Hepatocyte (in vitro differentiated cells): ENCODE data around the gene DOC2A. TPM values are rescaled to one million over a fixed set of nuclear protein-coding genes. Genes with fewer than 3 reads are reported as not detected.

Source experiments
- DNase-seq: peaks from one replicate; pipeline ENCODE4 v3.0.0-alpha.2; 2016; ENCODE audit warnings: low spot score
- H2AFZ ChIP-seq: fragments of 200-600 bp; sonication (generic); 2 replicates; pipeline ENCODE4 v1.6.0; 2016; ENCODE audit warnings: antibody characterized with exemption, mild to moderate bottlenecking
- H3K27ac ChIP-seq: fragments of 200-600 bp; sonication (generic); 2 replicates; pipeline ENCODE4 v1.5.1; 2016; ENCODE audit warnings: mild to moderate bottlenecking
- H3K27me3 ChIP-seq: fragments of 200-600 bp; sonication (generic); 2 replicates; pipeline ENCODE4 v1.6.1; 2016
- H3K36me3 ChIP-seq: fragments of 200-600 bp; sonication (generic); replicated peaks from 2 replicates; pipeline ENCODE4 v1.5.1; 2016; ENCODE audit warnings: low read depth; ENCODE audit not compliant: insufficient read depth
- H3K4me1 ChIP-seq: fragments of 200-600 bp; sonication (generic); 2 replicates; pipeline ENCODE4 v1.5.1; 2016; ENCODE audit warnings: mild to moderate bottlenecking, moderate library complexity; ENCODE audit not compliant: insufficient read depth
- H3K4me2 ChIP-seq: fragments of 200-600 bp; sonication (generic); 2 replicates; pipeline ENCODE4 v1.6.0; 2016
- H3K4me3 ChIP-seq: fragments of 200-600 bp; sonication (generic); 2 replicates; pipeline ENCODE4 v1.5.1; 2016; ENCODE audit warnings: mild to moderate bottlenecking
- H3K79me2 ChIP-seq: fragments of 200-600 bp; sonication (generic); 2 replicates; pipeline ENCODE4 v1.6.0; 2017; ENCODE audit warnings: mild to moderate bottlenecking
- H3K9me2 ChIP-seq: fragments of 200-600 bp; sonication (generic); replicated peaks from 2 replicates; pipeline ENCODE4 v1.6.0; 2017; ENCODE audit warnings: mild to moderate bottlenecking; ENCODE audit not compliant: insufficient read depth
- H3K9me3 ChIP-seq: fragments of 200-600 bp; sonication (generic); 2 replicates; pipeline ENCODE4 v1.5.1; 2016; ENCODE audit warnings: low read depth, mild to moderate bottlenecking
- H4K20me1 ChIP-seq: fragments of 200-600 bp; sonication (generic); 2 replicates; pipeline ENCODE4 v1.6.0; 2016; ENCODE audit warnings: mild to moderate bottlenecking; ENCODE audit not compliant: insufficient read depth, poor library complexity, severe bottlenecking
- CTCF ChIP-seq: fragments of 200-600 bp; sonication (generic); IDR thresholded peaks from 2 replicates; pipeline ENCODE4 v1.5.1; 2016; ENCODE audit warnings: antibody characterized with exemption, mild to moderate bottlenecking; ENCODE audit not compliant: poor library complexity
- EZH2 ChIP-seq: fragments of 200-600 bp; sonication (generic); IDR thresholded peaks from 2 replicates; pipeline ENCODE4 v1.6.1; 2016; ENCODE audit warnings: antibody characterized with exemption, mild to moderate bottlenecking, borderline replicate concordance
- EZH2phosphoT487 ChIP-seq: fragments of 200-600 bp; sonication (generic); IDR thresholded peaks from one replicate; pipeline ENCODE4 v1.6.1; 2018; ENCODE audit warnings: antibody characterized with exemption, mild to moderate bottlenecking, low read depth, moderate library complexity; ENCODE audit not compliant: unreplicated experiment, severe bottlenecking
- WGBS: methylation state at CpG from one replicate; pipeline ENCODE4 v1.1.6; 2016; ENCODE audit warnings: low lambda C conversion rate; ENCODE audit errors: missing lambda C conversion rate; 5-methylcytosine and 5-hydroxymethylcytosine counted together
- polyA plus RNA-seq: library from polyadenylated mRNA; unstranded; fragments of >200 nt; fragmentation: Nextera tagmentation; extraction: Ambion mirVana; gene quantifications from 2 replicates; pipeline ENCODE4 v1.2.1, GENCODE V29; 2016
- total RNA-seq: library from RNA; depleted of rRNA; stranded (reverse); fragments of >200 nt; gene quantifications from 2 replicates; pipeline ENCODE4 v1.2.3, GENCODE V29; 2014

The DOC2A gene
- total and polyA plus RNA-seq, 2 experiments from 2014 or later, result 6.9 to 13.0 TPM

GRCh38 chr16:29994600-29995323, 16.1 kb downstream of the DOC2A start:
- Histone ChIP-seq H3K9me2 (no peaks in the 10 kb centered on the region), H2AFZ (peak overlapping the region; percentile 93), H3K4me1 (peaks cover 15% of the 10 kb centered on the region), H3K36me3 (no peaks in the 10 kb centered on the region), H3K4me3 (peak overlapping the region; percentile 56), H3K4me2 (peak overlapping the region; percentile 86), H3K79me2 (peaks cover 10% of the 10 kb centered on the region), H3K27ac (peak overlapping the region; percentile 94), H4K20me1 (no peaks in the 10 kb centered on the region), H3K9me3 (no peaks in the 10 kb centered on the region), H3K27me3 (no peaks in the 10 kb centered on the region)
- TF ChIP-seq EZH2 (no peak), CTCF (no peak), EZH2phosphoT487 (no peak)
- DNase-seq, result no peak
- 24% methylated on average over 23 of the region's 24 CpGs for WGBS

GRCh38 chr16:29993903-29994599, 16.8 kb downstream of the DOC2A start:
- 94% methylated on average over 9 of the region's 9 CpGs for WGBS
- no peaks in the 10 kb centered on the region for H3K9me3 ChIP-seq
- H2AFZ ChIP-seq, result no peak overlapping the region
- H3K9me2 ChIP-seq, result no peaks in the 10 kb centered on the region
- no peaks in the 10 kb centered on the region for H3K36me3 ChIP-seq
- H3K27me3 ChIP-seq, result no peaks in the 10 kb centered on the region
- peak overlapping the region; percentile 94 for H3K27ac ChIP-seq
- no peaks in the 10 kb centered on the region for H4K20me1 ChIP-seq
- peaks cover 10% of the 10 kb centered on the region for H3K79me2 ChIP-seq
- no peak for DNase-seq
- TF ChIP-seq CTCF, result no peak
- no peak for TF ChIP-seq EZH2
- TF ChIP-seq EZH2phosphoT487, result no peak
- H3K4me1 ChIP-seq, result peaks cover 15% of the 10 kb centered on the region
- peak overlapping the region; percentile 86 for H3K4me2 ChIP-seq
- no peak overlapping the region for H3K4me3 ChIP-seq

- Histone ChIP-seq H4K20me1 (no peaks in the 10 kb centered on the region), H3K4me2 (no peak overlapping the region), H3K4me3 (no peak overlapping the region), H3K27me3 (no peaks in the 10 kb centered on the region), H2AFZ (no peak overlapping the region), H3K4me1 (peaks cover 15% of the 10 kb centered on the region), H3K79me2 (peaks cover 10% of the 10 kb centered on the region), H3K27ac (no peak overlapping the region), H3K9me3 (no peaks in the 10 kb centered on the region), H3K36me3 (no peaks in the 10 kb centered on the region), H3K9me2 (no peaks in the 10 kb centered on the region)
- 97% methylated on average over 25 of the region's 25 CpGs for WGBS
- no peak for DNase-seq
- TF ChIP-seq CTCF (no peak), EZH2phosphoT487 (no peak), EZH2 (no peak)
Observed at GRCh38 chr16:29993191-29993902, 17.5 kb downstream of the DOC2A start.
